Neural progenitor cell (in vitro differentiated cells): ENCODE measurements around the gene KMT2E. TPM values are rescaled to one million over a fixed set of nuclear protein-coding genes. Genes with fewer than 3 reads are reported as not detected.

Experiments
- DNase-seq: peaks from one replicate; pipeline ENCODE4 v3.0.0-alpha.2; 2016; ENCODE audit warnings: low spot score
- H2AFZ ChIP-seq: fragments of 200-600 bp; sonication (generic); replicated peaks from 2 replicates; pipeline ENCODE4 v1.6.1; 2016; ENCODE audit warnings: antibody characterized with exemption
- H3F3A ChIP-seq: fragments of 200-600 bp; sonication (generic); 2 replicates; pipeline ENCODE4 v1.6.1; 2016; ENCODE audit warnings: antibody characterized with exemption, low read depth
- H3K27ac ChIP-seq: fragments of 200-600 bp; sonication (generic); 2 replicates; pipeline ENCODE4 v1.5.1; 2016; ENCODE audit warnings: mild to moderate bottlenecking
- H3K27me3 ChIP-seq: fragments of 200-600 bp; sonication (generic); 2 replicates; pipeline ENCODE4 v1.6.1; 2016; ENCODE audit warnings: mild to moderate bottlenecking, moderate library complexity
- H3K36me3 ChIP-seq: fragments of 200-600 bp; sonication (generic); 2 replicates; pipeline ENCODE4 v1.5.1; 2016
- H3K4me1 ChIP-seq: fragments of 200-600 bp; sonication (generic); 2 replicates; pipeline ENCODE4 v1.6.1; 2016; ENCODE audit warnings: mixed run types
- H3K4me2 ChIP-seq: fragments of 200-600 bp; sonication (generic); 2 replicates; pipeline ENCODE4 v1.6.1; 2016
- H3K4me3 ChIP-seq: fragments of 200-600 bp; sonication (generic); 2 replicates; pipeline ENCODE4 v1.5.1; 2016
- H3K79me2 ChIP-seq: fragments of 200-600 bp; sonication (generic); 2 replicates; pipeline ENCODE4 v1.6.1; 2016; ENCODE audit warnings: low read depth
- H3K9ac ChIP-seq: fragments of 200-600 bp; sonication (generic); 2 replicates; pipeline ENCODE4 v1.6.1; 2016
- H3K9me3 ChIP-seq: fragments of 200-600 bp; sonication (generic); 2 replicates; pipeline ENCODE4 v1.5.1; 2016; ENCODE audit warnings: low read depth
- H4K20me1 ChIP-seq: fragments of 200-600 bp; sonication (generic); 2 replicates; pipeline ENCODE4 v1.6.1; 2016; ENCODE audit warnings: low read depth
- H3K27ac Mint-ChIP-seq: 3 replicates; pipeline ENCODE4 v1.8.0; 2021; ENCODE audit warnings: mixed read lengths
- H3K27me3 Mint-ChIP-seq: 2 replicates; pipeline ENCODE4 v1.8.0; 2022; ENCODE audit warnings: low read depth, mild to moderate bottlenecking, inconsistent platforms, moderate library complexity, mixed read lengths; ENCODE audit not compliant: insufficient read depth
- H3K36me3 Mint-ChIP-seq: 3 replicates; pipeline ENCODE4 v1.8.0; 2021; ENCODE audit warnings: mixed read lengths
- H3K4me1 Mint-ChIP-seq: 3 replicates; pipeline ENCODE4 v1.8.0; 2021; ENCODE audit warnings: mixed read lengths
- H3K4me3 Mint-ChIP-seq: 3 replicates; pipeline ENCODE4 v1.8.0; 2021; ENCODE audit warnings: mild to moderate bottlenecking, moderate library complexity, mixed read lengths
- H3K9me3 Mint-ChIP-seq: 3 replicates; pipeline ENCODE4 v1.8.0; 2020; ENCODE audit warnings: mixed read lengths
- CTCF ChIP-seq: fragments of 200-600 bp; sonication (generic); IDR thresholded peaks from 2 replicates; pipeline ENCODE4 v1.5.1; 2017; ENCODE audit warnings: antibody characterized with exemption, mild to moderate bottlenecking
- EZH2 ChIP-seq: fragments of 200-600 bp; sonication (generic); IDR thresholded peaks from 2 replicates; pipeline ENCODE4 v1.6.1; 2017; ENCODE audit warnings: antibody characterized with exemption, mild to moderate bottlenecking, moderate library complexity
- EZH2phosphoT487 ChIP-seq: fragments of 200-600 bp; sonication (generic); IDR thresholded peaks from 2 replicates; pipeline ENCODE4 v1.6.1; 2017; ENCODE audit warnings: antibody characterized with exemption
- total RNA-seq: library from RNA; depleted of rRNA; stranded (reverse); fragments of >200 nt; gene quantifications from 2 replicates; pipeline ENCODE4 v1.2.3, GENCODE V29; 2015; ENCODE audit warnings: low replicate concordance

KMT2E gene
- total RNA-seq, 1 donor from 2014 or later: 124 TPM

GRCh38 chr7:105137898-105138297 is 123.9 kb downstream of the KMT2E start:
- Histone ChIP-seq H3K27ac (no peak overlapping the region), H3K9ac (no peak overlapping the region), H3K36me3 (no peaks in the 10 kb centered on the region), H3K4me2 (no peak overlapping the region), H3K4me1 (peaks cover 15% of the 10 kb centered on the region), H3K9me3 (no peaks in the 10 kb centered on the region), H3F3A (no peaks in the 10 kb centered on the region), H3K79me2 (peaks cover 17% of the 10 kb centered on the region), H3K4me3 (no peak overlapping the region), H2AFZ (no peak overlapping the region), H3K27me3 (no peaks in the 10 kb centered on the region), H4K20me1 (peaks cover 26% of the 10 kb centered on the region)
- H3K4me1 Mint-ChIP-seq: peaks cover 15% of the 10 kb centered on the region
- no peak for TF ChIP-seq EZH2
- TF ChIP-seq CTCF: no peak
- no peak for TF ChIP-seq EZH2phosphoT487
- no peaks in the 10 kb centered on the region for H3K9me3 Mint-ChIP-seq
- no peak for DNase-seq
- no peaks in the 10 kb centered on the region for H3K27me3 Mint-ChIP-seq
- peaks cover 32% of the 10 kb centered on the region for H3K36me3 Mint-ChIP-seq
- no peak overlapping the region for H3K4me3 Mint-ChIP-seq
- no peak overlapping the region for H3K27ac Mint-ChIP-seq

GRCh38 chr7:105139381-105139780 is 125.4 kb downstream of the KMT2E start:
- Histone ChIP-seq H3K4me3 (no peak overlapping the region), H3K27ac (no peak overlapping the region), H3K27me3 (no peaks in the 10 kb centered on the region), H3K9ac (no peak overlapping the region), H3K36me3 (no peaks in the 10 kb centered on the region), H3F3A (no peaks in the 10 kb centered on the region), H3K4me1 (peaks cover 15% of the 10 kb centered on the region), H3K4me2 (no peak overlapping the region), H3K79me2 (peaks cover 17% of the 10 kb centered on the region), H2AFZ (no peak overlapping the region), H4K20me1 (peaks cover 25% of the 10 kb centered on the region), H3K9me3 (no peaks in the 10 kb centered on the region)
- Mint-ChIP-seq H3K4me1 (peaks cover 12% of the 10 kb centered on the region), H3K27ac (no peak overlapping the region), H3K27me3 (no peaks in the 10 kb centered on the region), H3K36me3 (peaks cover 30% of the 10 kb centered on the region), H3K4me3 (no peak overlapping the region), H3K9me3 (no peaks in the 10 kb centered on the region)
- no peak for DNase-seq
- TF ChIP-seq EZH2 (no peak), CTCF (no peak)

GRCh38 chr7:105141068-105141467 is 127.1 kb downstream of the KMT2E start:
- Histone ChIP-seq H3K4me3 (no peak overlapping the region), H3K9ac (no peak overlapping the region), H3K27ac (no peak overlapping the region), H3F3A (no peaks in the 10 kb centered on the region), H3K4me2 (no peak overlapping the region), H4K20me1 (peaks cover 23% of the 10 kb centered on the region), H3K4me1 (peaks cover 14% of the 10 kb centered on the region), H3K27me3 (no peaks in the 10 kb centered on the region), H3K36me3 (no peaks in the 10 kb centered on the region), H2AFZ (no peak overlapping the region), H3K9me3 (no peaks in the 10 kb centered on the region), H3K79me2 (peaks cover 8% of the 10 kb centered on the region)
- TF ChIP-seq EZH2phosphoT487 (no peak), CTCF (peak; percentile 62)
- H3K27me3 Mint-ChIP-seq: no peaks in the 10 kb centered on the region
- H3K4me3 Mint-ChIP-seq: no peak overlapping the region
- no peak overlapping the region for H3K27ac Mint-ChIP-seq
- H3K9me3 Mint-ChIP-seq: no peaks in the 10 kb centered on the region
- H3K4me1 Mint-ChIP-seq: peaks cover 14% of the 10 kb centered on the region
- DNase-seq: peak; percentile 76
- H3K36me3 Mint-ChIP-seq: peaks cover 30% of the 10 kb centered on the region

DNA sequence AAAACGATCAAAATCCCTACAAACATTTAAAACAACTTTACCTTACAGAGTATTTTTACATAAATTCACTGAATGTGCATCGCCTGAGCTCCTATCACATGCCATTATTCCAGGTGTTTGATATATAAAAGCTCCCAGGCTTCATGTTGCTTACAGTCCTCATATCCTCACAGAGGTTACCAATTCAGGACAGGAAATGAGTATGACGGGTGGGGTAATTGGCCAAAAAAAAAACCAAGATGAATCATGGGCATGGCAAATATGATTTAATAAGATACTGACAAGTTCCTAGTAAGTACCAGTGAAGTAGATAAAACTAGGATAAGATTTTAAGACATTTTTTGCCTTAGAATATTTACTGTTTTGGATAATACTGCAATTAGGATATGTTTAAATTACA is 135.8 kb downstream of the KMT2E start:
- Mint-ChIP-seq H3K27me3 (no peaks in the 10 kb centered on the region), H3K27ac (no peak overlapping the region), H3K9me3 (no peaks in the 10 kb centered on the region), H3K4me1 (peaks cover 9% of the 10 kb centered on the region), H3K36me3 (peaks cover 13% of the 10 kb centered on the region), H3K4me3 (no peak overlapping the region)
- no peak for DNase-seq
- Histone ChIP-seq H3K4me1 (no peaks in the 10 kb centered on the region), H2AFZ (no peak overlapping the region), H3K79me2 (no peaks in the 10 kb centered on the region), H3K36me3 (no peaks in the 10 kb centered on the region), H4K20me1 (no peaks in the 10 kb centered on the region), H3K9me3 (no peaks in the 10 kb centered on the region), H3K27me3 (no peaks in the 10 kb centered on the region), H3K4me2 (no peak overlapping the region), H3K9ac (no peak overlapping the region), H3F3A (no peaks in the 10 kb centered on the region), H3K27ac (no peak overlapping the region), H3K4me3 (no peak overlapping the region)
- TF ChIP-seq EZH2: no peak
- TF ChIP-seq EZH2phosphoT487: no peak
- no peak for TF ChIP-seq CTCF
